Stomach (tissue), 4 donors: ENCODE data around the gene SCNN1B.

Experiments
- CTCF ChIP-seq, 7 experiments: fragments of 450-650 bp in 4 of 7; fragments of 200-600 bp in 3 of 7; sonication (generic) in 3 of 7; IDR thresholded peaks; one replicate each; pipeline ENCODE4 v1.5.1; 2016 to 2019; ENCODE audit warnings: antibody characterized with exemption in 7 of 7, control low read depth in 2 of 7, mild to moderate bottlenecking in 1 of 7
- POLR2A ChIP-seq, 4 donors: fragments of 450-650 bp; IDR thresholded peaks; one replicate each; pipeline ENCODE4 v1.6.1; 2016; ENCODE audit warnings: antibody characterized with exemption in 4 of 4, control low read depth in 2 of 4, mild to moderate bottlenecking in 1 of 4, moderate library complexity in 1 of 4

DNA sequence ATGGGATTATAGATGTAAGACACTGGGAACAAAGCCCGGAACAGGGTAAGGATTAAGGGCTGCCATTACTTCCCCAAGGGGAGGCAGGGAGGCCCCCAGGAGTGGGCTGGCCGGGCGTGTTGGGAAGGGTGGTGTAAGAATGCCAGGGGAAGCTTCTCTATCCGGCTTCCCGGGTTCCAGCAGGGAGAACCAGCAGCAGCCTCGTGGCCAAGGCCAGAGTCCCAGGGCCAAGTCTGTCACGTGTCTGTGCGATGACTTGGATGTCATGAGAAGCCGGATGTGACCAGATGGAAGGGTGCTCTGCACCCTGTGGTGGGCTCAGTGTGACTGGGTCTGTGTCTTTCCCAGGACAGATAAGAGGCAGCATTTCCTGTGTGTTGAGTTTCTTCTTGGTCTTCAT, 52.1 kb downstream of the SCNN1B start:
- no peak for TF ChIP-seq CTCF (IDR thresholded peaks at IDR 0.05)
- no peak for TF ChIP-seq POLR2A (IDR thresholded peaks at IDR 0.05)
